Measurements from ENCODE around the gene MECP2. TPM values are rescaled to one million over a fixed set of nuclear protein-coding genes. Genes with fewer than 3 reads are reported as not detected.

MECP2 gene
- total RNA-seq, 1 experiment from 2014 or later: 30.6 TPM

DNA sequence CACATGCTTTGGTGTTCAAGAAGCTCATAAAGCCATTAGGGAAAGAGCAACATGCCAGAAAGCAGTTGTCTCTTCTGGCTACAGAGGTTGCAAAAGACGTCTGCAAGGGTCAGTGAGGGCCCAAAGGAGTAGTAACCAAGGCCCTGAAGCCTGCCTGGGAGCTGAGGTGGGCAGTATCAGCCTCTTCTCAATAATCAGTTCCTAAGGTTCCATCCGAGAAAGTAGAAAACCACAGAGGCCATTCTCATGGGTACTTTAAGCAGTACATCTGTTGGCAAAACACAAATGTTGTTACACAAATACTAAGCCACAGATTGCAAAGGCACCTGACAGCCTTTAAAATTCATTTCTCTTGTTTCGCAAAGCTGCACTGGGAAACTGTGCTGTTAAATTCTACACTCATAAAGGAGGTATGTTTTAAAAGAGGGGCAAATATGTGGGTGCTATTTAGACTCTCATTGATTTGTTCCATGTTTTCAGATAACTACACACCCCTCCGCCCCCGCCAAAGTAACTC, 37.7 kb downstream of the MECP2 start:
- no peaks in the 10 kb centered on the region for H3K9me3 ChIP-seq
- DNase-seq: no peak
- Mint-ChIP-seq H3K9me3 (ENCODE audit: unreplicated experiment) (no peaks in the 10 kb centered on the region), H3K4me3 (ENCODE audit: unreplicated experiment) (no peak overlapping the region), H3K36me3 (ENCODE audit: insufficient read depth, unreplicated experiment) (peaks cover 22% of the 10 kb centered on the region), H3K4me1 (ENCODE audit: low read depth, unreplicated experiment) (no peaks in the 10 kb centered on the region), H3K27ac (ENCODE audit: unreplicated experiment) (no peak overlapping the region), H3K27me3 (ENCODE audit: insufficient read depth, unreplicated experiment) (no peaks in the 10 kb centered on the region)
- TF ChIP-seq, protein P1, sequence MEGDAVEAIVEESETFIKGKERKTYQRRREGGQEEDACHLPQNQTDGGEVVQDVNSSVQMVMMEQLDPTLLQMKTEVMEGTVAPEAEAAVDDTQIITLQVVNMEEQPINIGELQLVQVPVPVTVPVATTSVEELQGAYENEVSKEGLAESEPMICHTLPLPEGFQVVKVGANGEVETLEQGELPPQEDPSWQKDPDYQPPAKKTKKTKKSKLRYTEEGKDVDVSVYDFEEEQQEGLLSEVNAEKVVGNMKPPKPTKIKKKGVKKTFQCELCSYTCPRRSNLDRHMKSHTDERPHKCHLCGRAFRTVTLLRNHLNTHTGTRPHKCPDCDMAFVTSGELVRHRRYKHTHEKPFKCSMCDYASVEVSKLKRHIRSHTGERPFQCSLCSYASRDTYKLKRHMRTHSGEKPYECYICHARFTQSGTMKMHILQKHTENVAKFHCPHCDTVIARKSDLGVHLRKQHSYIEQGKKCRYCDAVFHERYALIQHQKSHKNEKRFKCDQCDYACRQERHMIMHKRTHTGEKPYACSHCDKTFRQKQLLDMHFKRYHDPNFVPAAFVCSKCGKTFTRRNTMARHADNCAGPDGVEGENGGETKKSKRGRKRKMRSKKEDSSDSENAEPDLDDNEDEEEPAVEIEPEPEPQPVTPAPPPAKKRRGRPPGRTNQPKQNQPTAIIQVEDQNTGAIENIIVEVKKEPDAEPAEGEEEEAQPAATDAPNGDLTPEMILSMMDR (IDR thresholded peaks at IDR 0.05; ENCODE audit: insufficient read depth in 1 of 2, low read depth in 1 of 2, low read length in 1 of 2, severe bottlenecking in 1 of 2, unreplicated experiment in 1 of 2): no peak
- no peaks in the 10 kb centered on the region for H3K27me3 ChIP-seq (replicated peaks; ENCODE audit: control insufficient read depth, insufficient read depth, low read length)
- CTCF ChIA-PET: no interaction called here
- POLR2A ChIA-PET: no interaction called here
- no peak overlapping the region for H3K4me3 ChIP-seq (ENCODE audit: low read depth, low read length)
- intact Hi-C loops (cut with micrococcal nuclease; ENCODE audit: unreplicated experiment): no loop called here
- H3K4me1 ChIP-seq: 0 out of 2 replicates have a peak, but pooled peaks cover 3% of the 10 kb centered on the region
- no TSS peak for BruUV-seq (replicated peaks)
- H3K36me3 ChIP-seq (ENCODE audit: control insufficient read depth, insufficient read depth, low read length): no peaks in the 10 kb centered on the region

DNA sequence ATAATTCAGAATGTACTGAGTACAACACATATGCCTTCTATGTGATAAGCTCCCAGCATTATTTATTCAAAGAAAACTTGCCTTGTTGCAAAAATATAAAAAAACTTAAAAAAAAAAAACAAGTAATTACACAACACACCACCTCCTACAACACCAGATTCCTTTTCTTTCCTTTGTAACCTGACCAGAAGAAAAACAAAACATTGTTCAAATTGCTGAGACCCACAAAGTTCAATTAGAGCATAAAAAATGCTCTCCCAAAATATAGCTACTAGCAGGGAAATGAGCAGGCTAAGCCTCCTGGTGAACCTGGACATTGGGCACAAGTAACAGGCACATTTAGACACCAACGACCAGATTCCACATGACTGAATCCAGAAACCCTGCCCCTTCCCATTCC, 38.3 kb downstream of the MECP2 start:
- no TSS peak for BruUV-seq (replicated peaks)
- Mint-ChIP-seq H3K36me3 (ENCODE audit: insufficient read depth, unreplicated experiment) (peaks cover 23% of the 10 kb centered on the region), H3K9me3 (ENCODE audit: unreplicated experiment) (no peaks in the 10 kb centered on the region), H3K27ac (ENCODE audit: unreplicated experiment) (no peak overlapping the region), H3K4me1 (ENCODE audit: low read depth, unreplicated experiment) (no peaks in the 10 kb centered on the region), H3K27me3 (ENCODE audit: insufficient read depth, unreplicated experiment) (no peaks in the 10 kb centered on the region), H3K4me3 (ENCODE audit: unreplicated experiment) (no peak overlapping the region)
- TF ChIP-seq, protein P1 (IDR thresholded peaks at IDR 0.05; ENCODE audit: insufficient read depth in 1 of 2, low read depth in 1 of 2, low read length in 1 of 2, severe bottlenecking in 1 of 2, unreplicated experiment in 1 of 2): no peak
- Histone ChIP-seq H3K36me3 (ENCODE audit: control insufficient read depth, insufficient read depth, low read length) (no peaks in the 10 kb centered on the region), H3K4me3 (ENCODE audit: low read depth, low read length) (no peak overlapping the region), H3K27me3 (replicated peaks; ENCODE audit: control insufficient read depth, insufficient read depth, low read length) (no peaks in the 10 kb centered on the region), H3K4me1 (0 out of 2 replicates have a peak, but pooled peaks cover 3% of the 10 kb centered on the region), H3K9me3 (no peaks in the 10 kb centered on the region)
- CTCF ChIA-PET: no interaction called here
- no peak for DNase-seq
- POLR2A ChIA-PET: no interaction called here
- intact Hi-C loops (cut with micrococcal nuclease; ENCODE audit: unreplicated experiment): no loop called here

DNA sequence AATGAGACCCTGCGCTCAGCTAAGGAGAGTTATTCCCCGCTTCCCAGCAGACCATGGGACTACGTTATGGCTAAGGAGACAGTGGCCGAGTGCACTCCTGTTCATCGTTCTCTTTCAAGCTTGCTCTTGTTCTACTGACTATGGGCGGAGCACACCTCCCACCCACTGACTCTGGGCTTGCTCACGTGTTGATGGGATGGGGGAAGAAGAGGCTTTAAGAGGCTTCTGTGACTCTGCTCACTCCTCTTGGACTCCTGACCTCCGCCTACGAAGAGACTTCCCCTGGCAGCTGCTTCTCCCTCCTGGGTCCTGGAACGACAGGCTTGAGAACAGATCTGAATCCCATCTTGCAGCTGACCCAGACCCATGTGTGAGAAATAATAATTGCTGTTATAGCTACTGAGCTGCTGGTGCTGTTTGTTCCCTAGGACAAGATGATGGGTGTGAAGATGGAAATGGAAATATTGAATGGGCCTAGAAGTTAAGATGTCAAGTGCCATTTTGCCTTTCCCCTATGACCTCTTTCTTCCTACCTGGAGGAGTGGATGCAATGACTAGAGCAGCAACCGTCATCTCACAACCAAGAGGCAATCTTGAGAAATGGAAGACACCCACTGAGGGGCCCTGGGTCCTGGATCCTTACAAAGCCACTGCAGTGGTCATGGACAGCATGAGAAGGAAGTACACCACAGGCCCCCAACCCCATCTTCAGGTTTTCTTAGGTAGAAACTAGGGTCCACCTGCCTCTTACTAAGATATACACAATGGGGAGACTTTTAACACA, 39.1 kb downstream of the MECP2 start:
- Mint-ChIP-seq H3K36me3 (ENCODE audit: insufficient read depth, unreplicated experiment) (peaks cover 23% of the 10 kb centered on the region), H3K27me3 (ENCODE audit: insufficient read depth, unreplicated experiment) (no peaks in the 10 kb centered on the region), H3K27ac (ENCODE audit: unreplicated experiment) (no peak overlapping the region), H3K9me3 (ENCODE audit: unreplicated experiment) (no peaks in the 10 kb centered on the region), H3K4me1 (ENCODE audit: low read depth, unreplicated experiment) (no peaks in the 10 kb centered on the region), H3K4me3 (ENCODE audit: unreplicated experiment) (no peak overlapping the region)
- ChIA-PET POLR2A (no interaction called here), CTCF (no interaction called here)
- Histone ChIP-seq H3K9me3 (no peaks in the 10 kb centered on the region), H3K4me1 (0 out of 2 replicates have a peak, but pooled peaks cover 3% of the 10 kb centered on the region), H3K4me3 (ENCODE audit: low read depth, low read length) (no peak overlapping the region), H3K27me3 (replicated peaks; ENCODE audit: control insufficient read depth, insufficient read depth, low read length) (no peaks in the 10 kb centered on the region), H3K36me3 (ENCODE audit: control insufficient read depth, insufficient read depth, low read length) (no peaks in the 10 kb centered on the region)
- TF ChIP-seq, protein P1 (IDR thresholded peaks at IDR 0.05; ENCODE audit: insufficient read depth in 1 of 2, low read depth in 1 of 2, low read length in 1 of 2, severe bottlenecking in 1 of 2, unreplicated experiment in 1 of 2): no peak
- intact Hi-C loops (cut with micrococcal nuclease; ENCODE audit: unreplicated experiment): no loop called here
- DNase-seq: no peak
- no TSS peak for BruUV-seq (replicated peaks)

All from Caco-2 (cell line).